H1 (cell line): ENCODE data around the gene TEX47. TPM values are rescaled to one million over a fixed set of nuclear protein-coding genes. Genes with fewer than 3 reads are reported as not detected.

Source experiments
- CTCF ChIA-PET: fragments of 300-600 bp; sonication (Branson Sonifier 250); formaldehyde crosslinking; loops from one replicate; lab custom pipeline; 2021; ENCODE audit not compliant: partially characterized antibody; lab: Charles Lee
- POLR2A ChIA-PET: fragments of 300-600 bp; sonication (Branson Sonifier 250); formaldehyde crosslinking; loops from one replicate; lab custom pipeline; 2021; ENCODE audit warnings: inconsistent platforms; ENCODE audit not compliant: partially characterized antibody; lab: Charles Lee
- DNase-seq, 2 experiments: peaks; one replicate each; pipeline versions ENCODE4 v3.0.0 to v3.0.0-alpha.2; 2010 to 2022; ENCODE audit warnings: low spot score in 2 of 2, low read depth in 1 of 2, mixed read lengths in 1 of 2
- FAIRE-seq: peaks from 2 replicates; lab custom pipeline; 2011; peaks lifted over from hg19 to GRCh38; lab: Jason Lieb, UNC
- H2AFZ ChIP-seq: 2 replicates; pipeline ENCODE4 v1.8.1; 2012; ENCODE audit warnings: low read length, inconsistent platforms
- H2AK5ac ChIP-seq: 2 replicates; pipeline ENCODE4 v1.6.1; 2013; ENCODE audit warnings: low read depth, low read length
- H2BK120ac ChIP-seq: replicated peaks from 2 replicates; pipeline ENCODE3; 2013; ENCODE audit warnings: low read depth, low read length, inconsistent platforms
- H2BK12ac ChIP-seq: 2 replicates; pipeline ENCODE4 v1.6.1; 2013; ENCODE audit warnings: low read depth, low read length
- H2BK15ac ChIP-seq: 2 replicates; pipeline ENCODE4 v1.6.1; 2013; ENCODE audit warnings: low read length
- H2BK20ac ChIP-seq: 2 replicates; pipeline ENCODE4 v1.6.1; 2013; ENCODE audit warnings: low read length
- H2BK5ac ChIP-seq: 2 replicates; pipeline ENCODE4 v1.6.1; 2013; ENCODE audit warnings: low read depth, low read length
- H3K14ac ChIP-seq: 2 replicates; pipeline ENCODE4 v1.6.1; 2013; ENCODE audit warnings: inconsistent platforms; ENCODE audit not compliant: insufficient read length
- H3K18ac ChIP-seq: 2 replicates; pipeline ENCODE4 v1.6.1; 2013; ENCODE audit warnings: low read length; ENCODE audit errors: extremely low read depth
- H3K23ac ChIP-seq: 2 replicates; pipeline ENCODE4 v1.6.1; 2013; ENCODE audit warnings: inconsistent platforms; ENCODE audit not compliant: insufficient read length
- H3K23me2 ChIP-seq: 2 replicates; pipeline ENCODE4 v1.6.1; 2013; ENCODE audit warnings: low read depth, low read length
- H3K27ac ChIP-seq: 2 replicates; pipeline ENCODE4 v1.6.1; 2011; ENCODE audit warnings: low read depth, low read length, inconsistent platforms
- H3K27me3 ChIP-seq, 4 experiments: replicated peaks in 1 of 4; 1 replicate in 1 of 4; 2 replicates in 3 of 4; pipeline versions ENCODE4 v1.6.1 to v1.8.1; 2011 to 2013; ENCODE audit warnings: low read length in 3 of 4, mild to moderate bottlenecking in 3 of 4, inconsistent platforms in 2 of 4, mixed read lengths in 2 of 4, moderate library complexity in 1 of 4; ENCODE audit not compliant: control insufficient read depth in 3 of 4, insufficient read depth in 3 of 4; ENCODE audit errors: extremely low read depth in 1 of 4
- H3K36me3 ChIP-seq, 4 experiments: 2 replicates each; pipeline versions ENCODE4 v1.6.1 to v1.8.1; 2011 to 2013; ENCODE audit warnings: mild to moderate bottlenecking in 4 of 4, low read length in 3 of 4, moderate library complexity in 2 of 4, control low read depth in 1 of 4, inconsistent platforms in 1 of 4; ENCODE audit not compliant: insufficient read depth in 4 of 4, control insufficient read depth in 2 of 4
- H3K4ac ChIP-seq: replicated peaks from 2 replicates; pipeline ENCODE3; 2013; ENCODE audit warnings: low read length, low read depth, mixed read lengths, inconsistent platforms; ENCODE audit not compliant: insufficient read length
- H3K4me1 ChIP-seq, 4 experiments: replicated peaks in 1 of 4; 1 replicate in 1 of 4; 2 replicates in 3 of 4; pipeline versions ENCODE4 v1.6.1 to v1.8.1; 2011 to 2013; ENCODE audit warnings: low read length in 3 of 4, inconsistent platforms in 2 of 4, mixed read lengths in 1 of 4; ENCODE audit not compliant: insufficient read depth in 4 of 4, control insufficient read depth in 3 of 4
- H3K4me2 ChIP-seq, 2 experiments: 2 replicates each; pipeline versions ENCODE4 v1.6.1 to v1.8.1; 2011 to 2013; ENCODE audit warnings: low read depth in 2 of 2, low read length in 2 of 2, control low read depth in 1 of 2, inconsistent platforms in 1 of 2, mild to moderate bottlenecking in 1 of 2; ENCODE audit not compliant: insufficient read depth in 1 of 2
- H3K4me3 ChIP-seq, 4 experiments: fragments of 200-600, 300-600 bp in 1 of 4; sonication (generic), shearing (Covaris generic), sonication (Bioruptor Twin) in 1 of 4; 2 replicates each; pipeline versions ENCODE4 v1.5.1 to v1.8.1; 2011 to 2016; ENCODE audit warnings: low read length in 4 of 4, low read depth in 3 of 4, control low read depth in 2 of 4, inconsistent platforms in 2 of 4, mild to moderate bottlenecking in 2 of 4, mixed read lengths in 1 of 4, moderate library complexity in 1 of 4; ENCODE audit not compliant: insufficient read depth in 2 of 4; ENCODE audit errors: extremely low read depth in 1 of 4
- H3K56ac ChIP-seq: replicated peaks from 2 replicates; pipeline ENCODE3; 2013; ENCODE audit warnings: low read depth, mild to moderate bottlenecking, mixed read lengths, low read length, inconsistent platforms; ENCODE audit not compliant: insufficient read length
- H3K79me1 ChIP-seq: 2 replicates; pipeline ENCODE4 v1.6.1; 2013; ENCODE audit warnings: low read depth, low read length, control low read depth
- H3K79me2 ChIP-seq, 2 experiments: 2 replicates each; pipeline versions ENCODE4 v1.6.1 to v1.8.1; 2012 to 2013; ENCODE audit warnings: low read length in 2 of 2, mild to moderate bottlenecking in 2 of 2, inconsistent platforms in 1 of 2; ENCODE audit not compliant: insufficient read depth in 2 of 2, control insufficient read depth in 1 of 2
- H3K9ac ChIP-seq, 4 experiments: replicated peaks in 1 of 4; 1 replicate in 1 of 4; 2 replicates in 3 of 4; pipeline versions ENCODE4 v1.6.1 to v1.8.1; 2011 to 2013; ENCODE audit warnings: low read depth in 3 of 4, low read length in 3 of 4, control low read depth in 2 of 4, mild to moderate bottlenecking in 2 of 4, moderate library complexity in 2 of 4, inconsistent platforms in 1 of 4; ENCODE audit errors: extremely low read depth in 1 of 4
- H3K9me3 ChIP-seq, 2 experiments: 2 replicates each; pipeline versions ENCODE4 v1.6.1 to v1.8.1; 2012 to 2013; ENCODE audit warnings: mild to moderate bottlenecking in 2 of 2, moderate library complexity in 2 of 2, control low read depth in 1 of 2, inconsistent platforms in 1 of 2, low read depth in 1 of 2, low read length in 1 of 2, mixed read lengths in 1 of 2; ENCODE audit not compliant: insufficient read depth in 2 of 2
- H4K20me1 ChIP-seq, 2 experiments: replicated peaks in 1 of 2; 2 replicates each; pipeline versions ENCODE3 to v1.8.1; 2011 to 2013; ENCODE audit warnings: inconsistent platforms in 2 of 2, low read length in 2 of 2, mild to moderate bottlenecking in 1 of 2; ENCODE audit not compliant: insufficient read depth in 2 of 2, control insufficient read depth in 1 of 2
- H4K5ac ChIP-seq: 2 replicates; pipeline ENCODE4 v1.6.1; 2013; ENCODE audit warnings: low read length, low read depth, mixed read lengths, inconsistent platforms; ENCODE audit not compliant: insufficient read length
- H4K8ac ChIP-seq: 2 replicates; pipeline ENCODE4 v1.8.0; 2013; ENCODE audit warnings: mild to moderate bottlenecking, moderate library complexity, low read length, inconsistent platforms; ENCODE audit not compliant: insufficient read depth; ENCODE audit errors: extremely low read depth
- H4K91ac ChIP-seq: replicated peaks from 2 replicates; pipeline ENCODE3; 2013; ENCODE audit warnings: low read length, mixed read lengths, inconsistent platforms; ENCODE audit not compliant: insufficient read length
- CBX5 ChIP-seq: fragments of 300-800, 300-1000 bp; sonication (generic); IDR thresholded peaks from 2 replicates; pipeline ENCODE4 v1.7.1; 2016; ENCODE audit warnings: antibody characterized with exemption, low read length, low read depth
- HDAC6 ChIP-seq: IDR thresholded peaks from one replicate; pipeline ENCODE4 v1.7.1; 2012; ENCODE audit warnings: low read depth, mild to moderate bottlenecking, inconsistent platforms, low read length, moderate library complexity
- NANOG ChIP-seq: IDR thresholded peaks from 2 replicates; pipeline ENCODE4 v1.6.1; 2011; ENCODE audit warnings: low read length, low read depth, mild to moderate bottlenecking, inconsistent platforms; ENCODE audit not compliant: insufficient read depth, poor library complexity, severe bottlenecking
- POLR2AphosphoS5 ChIP-seq: IDR thresholded peaks from 2 replicates; pipeline ENCODE4 v1.6.1; 2011; ENCODE audit warnings: low read depth, low read length
- RBBP5 ChIP-seq: IDR thresholded peaks from 2 replicates; pipeline ENCODE4 v1.7.1; 2012; ENCODE audit warnings: low read depth, mild to moderate bottlenecking, inconsistent platforms, low read length, moderate library complexity, borderline replicate concordance
- TBP ChIP-seq: IDR thresholded peaks from 2 replicates; pipeline ENCODE4 v1.6.1; 2011; ENCODE audit warnings: low read depth, low read length, improper control_type of control experiment
- TCF12 ChIP-seq: IDR thresholded peaks from 2 replicates; pipeline ENCODE4 v1.6.1; 2011; ENCODE audit warnings: low read depth, mild to moderate bottlenecking, low read length
- ZNF274 ChIP-seq: IDR thresholded peaks from 2 replicates; pipeline ENCODE4 v1.7.0; 2012; ENCODE audit warnings: low read length, borderline replicate concordance; ENCODE audit errors: extremely low read depth
- WGBS, 2 experiments: shearing (Covaris generic) in 1 of 2; methylation state at CpG; one replicate each; pipeline versions ENCODE4 v1.1.6 to v1.1.7; 2013 to 2015; ENCODE audit warnings: low lambda C conversion rate in 2 of 2, mixed read lengths in 2 of 2, inconsistent platforms in 1 of 2, low coverage in 1 of 2, missing lambda C conversion rate in 1 of 2; ENCODE audit not compliant: insufficient replicate concordance in 2 of 2, insufficient coverage in 1 of 2, insufficient read length in 1 of 2; ENCODE audit errors: extremely low coverage in 1 of 2, missing lambda C conversion rate in 1 of 2; 5-methylcytosine and 5-hydroxymethylcytosine counted together
- polyA plus RNA-seq, 7 experiments: library from polyadenylated mRNA; depleted of rRNA in 3 of 7; stranded (reverse) in 5 of 7; unstranded in 2 of 7; fragments of >200 nt in 5 of 7; fragments of 200-250 nt in 2 of 7; gene quantifications; 1 replicate in 5 of 7; 2 replicates in 1 of 7; 4 replicates in 1 of 7; pipeline versions ENCODE4 v1.2.1 to v1.2.3, GENCODE V29; 2011 to 2013; ENCODE audit warnings: missing spikeins in 2 of 7, mixed read lengths in 2 of 7
- total RNA-seq: library from RNA; stranded (reverse); fragmentation: NEBNext Ultra II Directional; extraction: Animal tissue kit (Norgen Biotek cat#: 25700); gene quantifications from 2 replicates; pipeline ENCODE4 v1.2.1, GENCODE V29; 2021

Gene TEX47
- total and polyA plus RNA-seq, 2 of the 8 experiments (the other 6 are each of a cell fraction or from before 2014, with no cell fraction given) = not detected

DNA sequence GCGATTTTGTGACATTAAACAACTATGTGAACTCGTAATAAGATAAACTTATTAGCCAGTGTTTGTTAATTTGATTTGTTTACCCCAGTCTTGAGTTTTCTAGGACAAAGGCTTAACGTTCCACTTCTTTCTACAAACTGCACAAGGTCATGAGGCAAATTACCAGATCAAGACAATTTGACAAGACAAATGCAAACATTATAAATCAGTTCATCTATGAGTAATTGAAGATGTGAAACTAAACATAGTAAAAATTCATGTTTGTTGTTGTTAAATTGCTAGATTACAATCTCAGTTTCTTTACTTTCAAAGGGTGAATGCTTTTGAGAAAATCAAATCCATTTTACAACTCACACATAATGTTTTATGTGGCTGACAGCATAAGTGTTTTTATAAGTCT, 49.4 kb downstream of the TEX47 start:
- Histone ChIP-seq H3K36me3 (no peaks in the 10 kb centered on the region), H3K27ac (no peak overlapping the region), H2BK120ac (no peak overlapping the region), H2BK15ac (no peak overlapping the region), H4K5ac (no peak overlapping the region), H3K56ac (no peak overlapping the region), H4K8ac (no peak overlapping the region), H3K27me3 (peaks cover 0 to 2% (median under 1%) of the 10 kb centered on the region in 4 experiments; a peak in 1 of 7 replicates), H3K18ac (no peak overlapping the region), H3K9me3 (no peaks in the 10 kb centered on the region), H3K79me1 (no peaks in the 10 kb centered on the region), H4K91ac (no peak overlapping the region), H3K9ac (no peak overlapping the region), H2AK5ac (no peak overlapping the region), H3K79me2 (no peaks in the 10 kb centered on the region), H3K23me2 (no peaks in the 10 kb centered on the region), H3K23ac (no peak overlapping the region), H3K14ac (no peak overlapping the region), H3K4me2 (no peak overlapping the region), H3K4me1 (no peaks in the 10 kb centered on the region), H2BK5ac (no peak overlapping the region), H2AFZ (no peak overlapping the region), H2BK12ac (no peak overlapping the region), H3K4ac (no peak overlapping the region), H4K20me1 (no peaks in the 10 kb centered on the region), H3K4me3 (no peak overlapping the region), H2BK20ac (no peak overlapping the region)
- WGBS, 2 experiments = 92% methylated on average over 3 of the region's 3 CpGs; no CpG with 5 or more reads in 1 of the 2 experiments
- TF ChIP-seq POLR2AphosphoS5 (no peak), ZNF274 (no peak), RBBP5 (no peak), TCF12 (no peak), NANOG (no peak), TBP (no peak), CBX5 (no peak), HDAC6 (no peak)
- FAIRE-seq = no peak
- ChIA-PET POLR2A (no interaction called here), CTCF (no interaction called here)
- DNase-seq = no peak
